ENCODE measurements around the gene IGHMBP2.

Gene IGHMBP2

DNA sequence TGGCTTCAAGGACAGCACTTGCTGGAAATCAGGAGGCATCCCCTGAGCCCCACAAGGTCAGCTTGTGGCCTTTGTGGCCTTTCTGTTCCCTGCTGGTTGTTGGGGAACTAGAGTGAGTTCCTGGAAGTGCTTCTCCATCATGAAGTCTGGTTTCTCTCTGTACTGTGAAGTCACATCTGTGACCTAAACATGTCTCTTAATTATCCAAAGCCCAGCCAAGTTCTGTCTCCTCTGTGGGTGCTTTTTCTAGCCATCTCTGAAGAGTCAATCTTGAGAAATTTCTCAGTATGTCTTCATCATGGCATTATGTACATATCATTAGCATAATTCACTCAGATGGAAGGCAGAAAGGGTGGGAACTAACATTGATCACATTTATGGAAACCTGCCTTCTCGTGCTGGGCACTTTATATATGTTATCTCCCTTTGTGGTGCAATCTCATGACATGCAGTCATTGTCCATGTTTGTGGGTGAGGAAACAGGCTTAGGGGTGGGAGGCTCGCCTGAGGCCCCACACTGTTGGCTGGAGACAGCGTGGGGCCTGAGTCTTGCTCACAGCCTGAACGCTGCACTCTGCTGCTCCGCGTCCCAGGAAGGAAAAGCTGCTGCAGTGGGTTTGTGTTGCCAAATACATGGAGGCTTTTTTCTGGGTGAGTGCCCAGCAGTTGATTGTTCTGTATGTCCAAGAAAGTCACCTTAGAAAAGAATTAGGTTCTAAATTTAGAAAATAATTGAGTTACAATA is 24.6 kb downstream of the IGHMBP2 start:
- DNase-seq, result no peak

DNA sequence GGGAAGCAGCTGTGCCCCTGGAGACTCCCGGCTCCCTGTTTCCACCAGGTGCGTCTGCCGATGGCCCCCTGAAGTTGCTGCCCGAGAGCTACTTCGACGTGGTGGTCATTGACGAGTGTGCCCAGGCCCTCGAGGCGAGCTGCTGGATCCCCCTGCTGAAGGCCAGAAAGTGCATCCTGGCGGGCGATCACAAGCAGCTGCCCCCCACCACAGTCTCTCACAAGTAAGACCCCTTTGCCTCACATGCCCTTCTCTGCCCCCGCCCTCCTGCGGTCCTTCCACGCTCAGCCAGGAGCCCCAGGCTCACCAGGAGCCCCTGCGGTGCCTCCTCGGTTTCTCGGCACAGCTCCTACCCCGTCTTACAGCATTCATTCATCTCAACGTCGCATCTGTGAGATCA is 25.4 kb downstream of the IGHMBP2 start:
- DNase-seq, result no peak

DNA sequence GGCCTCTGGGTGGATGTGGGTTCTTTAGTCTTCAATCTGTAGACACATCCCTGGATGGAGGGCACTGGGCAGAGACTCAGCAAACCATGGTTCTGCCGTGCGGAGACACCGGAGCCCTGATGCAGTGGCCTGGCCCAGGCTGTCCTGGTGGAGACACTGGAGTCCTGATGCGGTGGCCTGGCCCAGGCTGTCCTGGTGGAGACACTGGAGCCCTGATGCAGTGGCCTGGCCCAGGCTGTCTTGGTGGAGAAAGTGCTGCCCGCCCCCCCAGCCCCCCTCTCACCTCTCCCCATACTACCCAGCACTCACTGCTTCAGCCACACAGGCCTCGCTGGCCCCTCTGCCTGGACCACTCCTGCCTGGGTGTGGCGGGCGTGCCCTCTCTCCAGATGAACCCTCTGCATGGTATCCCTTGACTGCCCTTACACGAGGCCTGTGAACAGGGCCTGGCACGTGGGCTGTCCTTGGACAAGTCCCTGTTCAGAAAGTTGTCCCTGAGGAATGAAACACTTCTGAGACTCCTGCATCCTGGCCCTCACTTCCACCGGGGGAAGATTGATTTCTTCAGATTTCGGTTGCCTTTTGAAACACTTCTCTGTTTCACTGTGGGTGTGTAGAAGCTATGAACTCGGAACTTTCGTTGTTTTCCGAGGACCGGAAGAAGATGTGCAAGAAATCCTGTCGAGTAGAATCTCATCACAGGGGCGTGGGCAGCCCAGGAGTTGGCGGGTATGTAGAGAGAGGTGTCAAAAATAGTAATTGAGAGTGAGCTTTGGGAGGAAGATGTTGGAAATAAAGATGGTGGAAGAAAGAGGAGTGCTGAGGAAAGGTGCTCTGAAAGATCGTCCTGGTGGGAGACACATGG is 26.2 kb downstream of the IGHMBP2 start:
- DNase-seq, result no peak

DNA sequence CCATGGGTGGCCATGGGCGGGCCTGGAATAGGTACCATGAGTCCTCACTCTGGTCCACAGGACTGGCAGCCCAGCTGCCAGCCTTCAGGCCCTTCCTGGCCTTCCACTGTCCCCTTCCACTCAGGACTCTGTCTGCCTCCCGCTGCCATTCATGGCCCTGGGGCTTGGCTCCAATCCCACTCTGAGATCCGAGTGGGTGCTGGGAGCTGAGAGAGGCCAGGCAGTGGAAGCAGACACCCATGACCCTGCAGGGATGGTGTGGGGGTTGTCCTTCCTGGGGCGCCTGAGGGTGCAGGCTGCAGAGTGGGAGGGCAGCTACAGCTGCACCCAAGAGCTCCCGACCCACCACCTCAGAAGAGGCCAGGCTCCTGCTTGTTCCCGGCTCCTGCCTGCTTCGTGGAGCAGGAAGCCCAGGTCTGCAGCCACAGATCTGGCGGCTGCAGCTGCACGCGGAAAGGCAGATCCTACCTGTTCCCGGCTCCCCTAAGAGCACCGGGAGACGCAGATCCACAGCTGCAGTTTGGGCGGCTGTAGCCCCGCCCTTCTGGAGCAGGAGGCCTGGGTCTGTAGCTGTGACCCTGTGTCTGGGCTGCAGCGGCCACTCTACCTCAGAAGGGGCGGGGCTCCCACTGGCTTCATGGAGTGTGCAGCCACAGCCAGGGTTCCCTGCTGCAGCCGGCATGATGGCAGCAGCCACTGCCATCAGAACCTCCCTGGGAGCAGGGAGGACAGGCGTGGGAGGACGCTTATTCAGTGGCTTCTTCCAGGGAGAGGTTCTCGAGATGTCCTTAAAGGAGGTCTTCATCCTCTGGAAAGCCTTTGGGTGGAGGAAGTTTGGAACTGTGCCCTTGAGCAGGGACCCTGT is 27.5 kb downstream of the IGHMBP2 start:
- no peak for DNase-seq

DNA sequence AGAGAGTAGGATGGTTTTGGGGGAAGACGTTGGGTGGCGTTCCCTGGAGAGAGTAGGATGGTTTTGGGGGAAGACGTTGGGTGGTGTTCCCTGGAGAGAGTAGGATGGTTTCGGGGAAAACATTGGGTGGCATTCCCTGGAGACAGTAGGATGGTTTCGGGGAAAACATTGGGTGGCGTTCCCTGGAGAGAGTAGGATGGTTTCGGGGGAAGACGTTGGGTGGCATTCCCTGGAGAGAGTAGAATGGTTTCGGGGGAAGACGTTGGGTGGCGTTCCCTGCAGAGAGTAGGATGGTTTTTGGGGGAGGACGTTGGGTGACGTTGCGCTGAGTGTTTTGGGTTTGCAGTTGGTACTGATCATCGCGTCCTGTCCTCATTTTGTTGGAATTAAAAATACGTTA is 28.2 kb downstream of the IGHMBP2 start:
- no peak for DNase-seq

DNA sequence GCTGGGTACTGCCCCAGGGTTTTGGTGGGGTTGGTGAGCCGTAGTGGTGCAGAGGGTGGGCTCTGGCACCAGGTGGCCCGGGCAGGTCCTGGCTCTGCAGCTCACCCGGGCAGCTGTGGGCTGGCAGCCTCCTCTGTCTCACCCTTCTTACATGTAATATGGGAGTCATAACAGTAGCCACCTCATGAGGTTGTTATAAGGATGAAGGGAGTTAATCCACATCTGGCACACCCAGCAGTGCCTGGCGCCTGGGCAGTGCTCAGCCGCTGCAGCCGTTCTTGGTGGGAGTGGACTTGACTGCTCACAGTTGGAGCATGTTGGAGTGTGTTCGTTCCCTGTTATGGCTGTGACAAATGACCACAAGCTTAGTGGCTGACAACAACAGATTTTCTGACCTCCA is 28.7 kb downstream of the IGHMBP2 start:
- DNase-seq, result no peak

DNA sequence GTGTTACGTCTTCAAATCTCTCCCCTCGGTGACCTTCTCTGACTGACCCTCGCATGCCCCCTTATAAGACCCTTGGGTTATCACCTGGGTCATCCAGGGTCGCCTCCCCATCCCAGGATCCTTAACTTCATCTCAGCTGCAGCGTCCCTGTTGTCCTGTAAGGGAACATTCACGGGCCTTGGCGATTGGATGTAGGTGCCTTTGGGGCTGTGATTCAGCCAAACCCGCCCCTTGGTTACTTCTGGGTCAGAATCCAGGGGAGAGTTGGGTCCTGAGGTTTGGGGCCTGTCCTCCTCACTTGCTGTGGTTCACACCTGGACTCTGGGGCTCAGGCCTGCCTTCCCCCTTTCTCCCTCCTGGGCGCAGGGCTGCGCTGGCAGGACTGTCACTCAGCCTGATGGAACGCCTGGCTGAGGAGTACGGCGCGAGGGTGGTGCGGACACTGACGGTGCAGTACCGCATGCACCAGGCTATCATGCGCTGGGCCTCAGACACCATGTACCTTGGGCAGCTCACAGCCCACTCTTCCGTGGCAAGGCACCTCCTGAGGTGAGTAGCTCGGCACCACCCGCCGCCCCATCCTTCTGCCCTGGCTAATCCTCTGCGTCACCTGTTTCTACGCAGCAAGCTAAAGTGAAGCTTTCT is 29.4 kb downstream of the IGHMBP2 start:
- no peak for DNase-seq

DNA sequence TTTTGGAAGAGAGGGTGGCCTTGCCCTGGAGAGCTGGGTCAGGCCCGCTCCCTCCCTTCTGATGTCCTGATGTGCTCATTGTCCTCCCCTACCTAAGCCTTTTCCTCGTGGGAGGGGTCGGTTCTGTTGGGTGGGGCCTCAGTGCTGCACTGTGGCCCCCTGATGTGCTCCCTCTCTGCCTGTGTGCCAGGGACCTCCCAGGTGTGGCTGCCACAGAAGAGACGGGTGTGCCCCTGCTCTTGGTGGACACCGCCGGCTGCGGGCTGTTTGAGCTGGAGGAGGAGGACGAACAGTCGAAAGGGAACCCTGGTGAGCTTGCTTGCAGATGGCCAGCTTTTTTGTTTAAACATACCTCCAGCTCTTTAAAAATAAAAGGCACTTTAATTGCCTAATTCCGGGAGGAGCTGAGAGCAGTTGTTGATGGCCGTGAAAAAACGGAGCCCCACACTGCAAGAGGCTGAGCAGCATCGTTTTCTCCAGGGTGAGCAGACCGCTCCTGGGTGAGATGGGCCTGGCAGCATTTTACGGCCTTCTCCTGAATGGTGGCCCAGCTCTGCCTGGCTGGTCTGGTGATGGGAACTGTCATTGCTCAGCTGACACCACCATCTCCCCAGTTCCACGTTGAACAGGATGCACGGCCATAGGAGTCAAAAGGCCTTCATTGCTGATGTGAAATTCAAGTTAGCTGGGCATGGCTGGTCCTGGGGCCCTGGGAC is 30.1 kb downstream of the IGHMBP2 start:
- no peak for DNase-seq

DNA sequence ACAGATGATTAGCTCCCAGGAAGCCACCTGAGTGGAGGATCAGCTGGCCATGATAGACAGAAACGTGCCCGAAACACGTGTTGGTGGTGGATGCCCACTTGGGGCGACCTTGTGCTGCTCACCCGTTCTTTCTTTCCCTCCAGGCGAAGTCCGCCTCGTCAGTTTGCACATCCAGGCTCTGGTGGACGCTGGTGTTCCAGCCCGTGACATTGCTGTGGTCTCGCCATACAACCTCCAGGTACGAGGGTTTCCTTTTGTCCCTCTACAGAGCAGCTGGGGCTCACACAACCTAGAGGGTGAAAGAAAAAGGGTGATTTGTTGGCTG is 30.6 kb downstream of the IGHMBP2 start:
- no peak for DNase-seq

DNA sequence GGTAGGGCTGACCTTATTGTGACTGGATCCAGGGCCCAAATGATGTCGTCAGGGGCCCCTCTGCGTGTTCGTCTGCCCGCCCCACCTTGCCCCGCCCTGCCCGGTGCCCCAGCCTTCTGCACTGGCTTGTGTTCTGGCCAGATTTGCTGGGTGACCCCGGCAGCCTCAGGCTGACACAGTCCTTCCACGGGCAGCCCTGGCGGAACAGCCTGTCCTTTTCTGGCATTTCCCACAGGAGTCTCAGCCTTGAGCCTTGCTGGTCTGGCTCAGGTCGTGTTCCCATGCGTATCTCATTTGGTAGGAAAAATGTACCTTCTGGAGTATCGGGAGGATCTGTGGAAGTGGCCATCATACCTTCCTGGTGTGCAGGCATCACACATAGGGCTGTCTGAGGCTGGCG is 31.0 kb downstream of the IGHMBP2 start:
- no peak for DNase-seq

DNA sequence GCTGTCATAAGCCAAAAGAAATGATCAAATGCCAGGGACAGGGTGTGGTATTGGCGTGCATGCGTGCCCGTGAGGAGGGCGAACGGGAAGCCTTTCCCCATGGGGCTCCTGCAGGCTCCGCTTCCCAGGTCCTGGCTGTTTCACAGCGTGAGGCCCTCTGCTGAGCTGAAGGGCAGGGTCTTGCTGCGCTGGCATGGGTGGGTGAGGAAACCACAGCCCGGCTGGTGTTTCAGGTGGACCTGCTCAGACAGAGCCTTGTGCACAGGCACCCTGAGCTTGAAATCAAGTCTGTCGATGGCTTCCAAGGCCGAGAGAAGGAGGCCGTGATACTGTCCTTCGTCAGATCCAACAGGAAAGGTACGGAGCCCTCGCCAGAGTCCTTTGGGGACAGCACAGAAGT is 31.4 kb downstream of the IGHMBP2 start:
- no peak for DNase-seq

DNA sequence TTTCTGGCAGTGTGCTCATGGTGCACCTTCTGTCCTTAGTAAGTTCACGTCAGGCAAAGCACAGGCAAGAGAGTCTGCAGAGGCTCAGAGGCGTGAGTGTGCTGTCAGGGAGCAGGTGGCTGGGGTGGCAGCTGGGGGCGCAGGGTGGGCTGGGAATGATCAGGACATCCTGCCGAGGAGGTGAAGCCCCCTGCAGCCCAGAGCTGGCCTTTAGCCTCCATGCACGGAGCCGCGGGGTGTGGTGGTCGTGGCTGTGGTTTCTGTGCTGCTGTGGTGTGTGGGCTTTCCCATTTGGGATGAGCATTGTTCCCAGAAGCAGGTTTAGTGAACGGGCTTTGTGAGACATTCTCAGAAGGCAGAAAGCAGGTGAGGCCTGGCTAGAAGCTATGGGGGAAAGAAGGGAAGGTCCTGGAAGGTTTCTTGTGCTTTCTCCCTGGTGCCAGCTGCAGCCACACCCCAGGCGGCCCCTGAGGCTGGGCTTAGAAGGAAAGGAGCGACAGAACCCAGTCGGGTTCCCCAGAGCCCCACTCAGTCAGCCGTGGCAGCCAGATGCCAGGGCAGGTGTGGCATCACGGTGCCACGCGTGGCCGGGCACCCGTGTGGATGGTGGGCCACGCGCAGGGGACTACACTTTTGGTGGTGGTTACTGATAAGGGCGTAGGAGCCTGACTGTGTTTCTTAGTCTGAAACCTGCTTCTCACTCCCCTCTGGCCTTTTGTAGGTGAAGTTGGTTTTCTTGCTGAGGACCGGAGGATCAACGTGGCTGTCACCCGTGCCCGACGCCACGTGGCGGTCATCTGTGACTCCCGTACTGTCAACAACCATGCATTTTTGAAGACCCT is 32.0 kb downstream of the IGHMBP2 start:
- no peak for DNase-seq

DNA sequence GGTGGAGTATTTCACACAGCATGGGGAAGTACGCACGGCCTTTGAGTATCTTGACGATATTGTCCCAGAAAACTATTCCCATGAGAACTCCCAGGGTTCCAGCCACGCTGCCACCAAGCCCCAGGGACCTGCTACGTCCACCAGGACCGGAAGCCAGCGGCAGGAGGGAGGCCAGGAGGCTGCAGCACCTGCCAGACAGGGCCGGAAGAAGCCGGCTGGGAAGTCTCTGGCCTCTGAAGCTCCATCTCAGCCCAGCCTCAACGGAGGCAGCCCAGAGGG is 32.6 kb downstream of the IGHMBP2 start:
- no peak for DNase-seq

DNA sequence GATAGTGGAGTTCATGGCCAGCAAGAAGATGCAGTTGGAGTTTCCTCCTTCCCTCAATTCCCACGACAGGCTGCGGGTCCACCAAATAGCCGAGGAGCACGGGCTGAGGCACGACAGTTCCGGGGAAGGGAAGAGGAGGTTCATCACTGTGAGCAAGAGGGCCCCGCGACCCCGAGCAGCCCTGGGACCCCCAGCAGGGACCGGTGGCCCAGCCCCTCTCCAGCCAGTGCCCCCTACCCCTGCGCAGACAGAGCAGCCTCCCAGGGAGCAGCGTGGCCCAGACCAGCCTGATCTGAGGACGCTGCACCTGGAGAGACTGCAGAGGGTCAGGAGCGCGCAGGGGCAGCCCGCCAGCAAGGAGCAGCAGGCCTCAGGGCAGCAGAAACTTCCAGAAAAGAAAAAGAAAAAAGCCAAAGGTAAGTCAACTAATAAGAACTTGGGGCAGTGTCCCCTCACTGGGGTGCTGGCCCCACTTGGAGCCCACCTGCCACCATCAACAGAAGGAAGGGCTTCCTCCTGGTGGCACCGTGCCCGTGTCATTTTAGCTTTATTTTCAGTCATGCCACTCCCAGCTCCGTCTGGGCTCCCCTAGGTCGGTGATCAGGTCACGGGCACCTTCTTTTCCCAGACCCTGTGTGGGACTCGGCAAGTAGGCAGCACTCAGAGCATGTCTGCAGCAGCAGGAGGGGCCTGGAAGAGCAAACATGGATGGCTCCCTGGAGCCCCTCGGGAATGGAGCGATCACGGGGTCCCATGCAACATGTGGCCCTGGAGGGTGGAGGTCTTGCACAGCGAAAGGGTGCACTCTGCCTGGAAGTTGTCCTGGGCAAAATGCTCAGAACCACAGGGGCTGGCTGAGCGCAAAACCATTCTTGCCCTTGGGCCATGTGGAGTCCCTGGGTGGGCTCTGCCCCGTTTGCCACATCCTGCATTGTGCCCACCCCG is 33.3 kb downstream of the IGHMBP2 start:
- DNase-seq, result no peak

DNA sequence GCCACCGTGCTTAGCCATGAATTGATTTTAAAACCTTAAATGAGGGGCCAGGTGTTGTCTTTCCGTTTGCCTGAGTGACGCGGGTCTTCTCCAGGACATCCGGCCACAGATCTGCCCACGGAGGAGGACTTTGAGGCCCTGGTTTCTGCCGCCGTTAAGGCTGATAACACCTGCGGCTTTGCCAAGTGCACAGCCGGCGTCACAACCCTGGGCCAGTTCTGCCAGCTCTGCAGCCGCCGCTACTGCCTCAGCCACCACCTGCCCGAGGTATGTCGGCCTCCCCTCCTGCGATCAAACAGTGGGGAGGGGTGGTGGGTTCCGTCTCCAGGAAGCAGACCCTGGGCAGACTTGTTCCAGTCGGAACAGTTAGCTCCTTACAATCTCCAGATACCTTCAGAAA is 34.4 kb downstream of the IGHMBP2 start:
- DNase-seq, result no peak

DNA sequence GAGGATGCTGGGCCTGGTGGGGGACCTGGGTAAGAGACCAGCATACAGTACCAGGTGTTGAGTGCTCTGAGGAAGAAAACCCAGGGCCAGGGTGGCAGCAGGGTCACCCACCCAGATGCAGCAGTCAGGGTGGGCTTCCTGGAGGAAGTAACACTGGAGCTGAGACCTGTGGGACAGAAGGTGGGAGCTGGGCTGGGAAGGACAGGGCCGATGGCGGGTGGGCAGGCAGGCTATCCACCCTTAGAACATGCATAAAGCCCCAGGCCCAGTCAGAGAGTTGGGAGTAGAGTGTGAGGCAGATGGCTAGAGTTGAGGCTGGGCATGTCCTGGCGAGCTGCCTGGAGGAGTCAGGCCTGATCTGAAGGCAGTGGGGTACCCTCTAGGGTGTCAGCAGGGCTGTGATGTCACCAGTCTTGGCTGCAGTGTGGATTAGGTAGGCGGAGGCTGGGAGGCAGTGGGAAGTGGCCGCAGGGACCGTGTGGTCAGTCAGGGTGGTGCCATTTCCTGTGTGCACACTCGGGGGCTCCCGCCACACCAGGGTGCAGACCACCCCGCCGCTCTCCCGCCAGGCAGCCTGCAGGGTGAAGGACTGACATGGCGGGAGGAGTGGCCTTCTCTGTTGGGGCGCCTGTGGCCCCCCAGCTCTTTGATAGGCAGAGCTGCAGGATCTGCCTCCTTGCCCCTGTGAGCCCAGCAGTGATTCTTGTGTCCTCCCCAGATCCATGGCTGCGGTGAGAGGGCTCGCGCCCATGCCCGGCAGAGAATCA is 35.3 kb downstream of the IGHMBP2 start:
- no peak for DNase-seq

DNA sequence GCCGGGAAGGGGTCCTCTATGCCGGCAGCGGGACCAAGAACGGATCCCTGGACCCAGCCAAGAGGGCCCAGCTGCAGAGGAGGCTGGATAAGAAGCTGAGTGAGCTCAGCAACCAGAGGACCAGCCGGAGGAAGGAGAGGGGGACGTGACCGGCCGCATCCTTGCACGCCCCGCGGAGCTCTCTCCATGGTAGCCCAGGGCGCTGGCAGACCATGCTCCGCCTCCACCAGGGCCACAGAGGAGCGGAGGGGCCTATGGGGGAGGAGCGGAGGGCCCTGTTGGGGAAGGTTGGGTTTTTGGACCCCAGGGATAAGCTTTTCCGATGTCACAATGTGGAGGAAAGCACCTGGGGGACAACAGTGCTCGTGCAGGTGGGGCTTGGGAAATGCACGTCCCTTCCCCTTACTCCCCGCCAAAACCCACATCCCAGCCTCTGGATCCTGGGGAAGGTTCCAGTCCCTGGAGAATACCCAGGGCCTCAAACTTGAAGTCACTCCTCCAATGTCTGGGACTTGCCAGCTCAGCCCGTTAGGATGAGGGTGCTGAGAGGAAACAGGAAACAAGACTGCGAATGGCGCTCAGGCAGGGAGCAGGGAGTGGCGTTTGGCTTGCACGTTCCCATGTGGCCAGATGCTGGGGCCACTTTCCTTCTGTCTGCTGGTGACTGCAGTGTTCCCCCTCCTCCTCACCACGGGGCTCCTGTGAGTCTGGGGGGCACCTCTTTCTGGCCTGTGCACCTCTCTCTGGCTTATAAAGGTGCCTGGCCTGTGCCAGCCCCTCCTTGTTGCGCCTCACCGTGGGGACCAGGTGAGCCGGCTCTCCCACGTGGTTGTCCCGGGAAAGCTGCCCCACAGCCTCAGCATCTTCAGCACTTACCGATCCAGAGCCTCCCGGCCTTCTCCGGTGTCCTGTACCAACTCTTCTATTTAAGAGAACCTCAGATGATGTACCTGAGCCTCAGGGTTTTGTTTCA is 36.2 kb downstream of the IGHMBP2 start:
- DNase-seq, result no peak

DNA sequence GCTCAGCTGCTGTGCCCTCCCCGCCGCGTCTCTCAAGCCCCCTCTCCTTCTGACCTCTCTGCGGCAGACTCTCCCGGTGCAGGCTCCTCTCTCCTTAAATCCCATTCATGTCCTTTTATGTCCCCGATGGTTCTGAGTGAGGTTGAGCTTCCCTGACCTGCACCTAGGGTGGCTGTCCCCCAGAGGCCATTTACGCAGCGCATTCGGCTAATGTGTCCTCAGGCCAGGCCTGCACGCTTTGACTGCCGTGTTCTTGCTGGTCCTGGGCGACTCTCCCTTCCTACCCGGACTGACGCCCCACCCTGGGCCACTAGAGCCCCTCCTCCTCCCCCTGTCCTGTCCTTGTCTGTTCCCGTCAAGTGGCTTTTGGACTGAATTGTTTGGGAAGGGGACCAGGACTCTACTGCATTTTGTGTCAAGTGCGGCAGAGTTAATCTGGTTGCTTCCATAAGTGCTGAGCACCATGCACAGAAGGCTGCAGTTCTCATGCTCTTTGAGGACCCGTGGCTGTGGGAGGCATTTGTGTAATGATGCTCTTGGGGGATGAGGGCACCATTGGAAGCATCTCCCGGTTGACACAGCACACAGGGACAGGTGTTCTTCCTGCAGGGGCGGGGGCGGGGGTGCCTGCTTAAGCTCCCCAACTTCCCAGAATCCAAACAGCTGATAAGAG is 37.1 kb downstream of the IGHMBP2 start:
- DNase-seq, result no peak
